D721Med (cell line): ENCODE data around the gene SUPT6H.
"Not testable (repeated sequence)": the region's sequence is repeated elsewhere in the genome, so short reads cannot be mapped to it uniquely, and the experiment has no call there.

ENCODE experiments used
- DNase-seq: peaks from one replicate; pipeline ENCODE4 v3.0.0; 2011; ENCODE audit warnings: low spot score; ENCODE audit not compliant: insufficient read length
- FAIRE-seq: peaks from 2 replicates; lab custom pipeline; 2011; peaks lifted over from hg19 to GRCh38; lab: Jason Lieb, UNC
- CTCF ChIP-seq: IDR thresholded peaks from 2 replicates; pipeline ENCODE4 v1.5.1; 2012; ENCODE audit warnings: mild to moderate bottlenecking, control low read depth; ENCODE audit not compliant: insufficient read depth; ENCODE audit errors: missing control alignments

SUPT6H gene

GRCh38 chr17:28720247-28720996 lies 58.4 kb downstream of the SUPT6H start:
- DNase-seq (no peak), FAIRE-seq (no peak)
- TF ChIP-seq CTCF = no peak

- not testable (repeated sequence) for DNase-seq, FAIRE-seq
Observed at GRCh38 chr17:28720997-28721329, 59.0 kb downstream of the SUPT6H start.

GRCh38 chr17:28722417-28723158 lies 60.6 kb downstream of the SUPT6H start:
- TF ChIP-seq CTCF = no peak
- FAIRE-seq (no peak), DNase-seq (no peak)

DNA sequence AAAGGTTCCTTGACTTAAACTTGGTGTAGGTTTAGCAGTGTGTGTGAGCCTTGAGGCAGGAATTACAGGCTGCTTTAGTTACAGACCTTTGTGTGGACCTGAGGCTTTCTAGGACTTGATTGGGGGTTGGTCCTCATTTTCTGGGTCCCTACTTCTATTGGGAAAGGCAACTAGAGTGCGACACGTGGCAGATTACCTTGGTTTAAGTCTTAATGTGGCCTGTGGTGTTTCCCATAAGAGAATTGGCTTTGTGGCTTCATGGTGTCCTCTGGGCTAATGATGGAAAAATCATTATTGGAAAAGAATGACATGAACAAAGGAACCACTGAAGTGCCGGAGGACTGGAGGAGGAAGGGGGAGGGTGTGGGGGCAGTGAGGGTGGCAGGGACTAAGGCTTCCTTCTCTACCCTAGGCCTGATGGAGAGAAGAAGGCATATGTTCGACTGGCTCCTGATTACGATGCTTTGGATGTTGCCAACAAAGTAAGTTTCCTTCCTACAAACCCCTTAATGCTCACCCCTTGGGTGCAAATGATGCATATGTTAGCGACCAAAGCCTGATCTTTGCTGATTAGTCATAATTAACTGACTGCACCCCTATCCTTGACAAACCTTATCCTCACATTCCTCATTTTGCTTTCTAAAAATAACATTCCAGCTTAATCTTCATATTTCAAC lies 61.3 kb downstream of the SUPT6H start:
- no peak for FAIRE-seq
- DNase-seq = no peak
- no peak for TF ChIP-seq CTCF

- FAIRE-seq, DNase-seq: not testable (repeated sequence)
Observed at GRCh38 chr17:28723836-28724499, 62.0 kb downstream of the SUPT6H start.

- DNase-seq (no peak), FAIRE-seq (no peak)
- TF ChIP-seq CTCF = no peak
Observed at GRCh38 chr17:28724500-28725165, 62.6 kb downstream of the SUPT6H start.

- DNase-seq = no peak
- no peak for FAIRE-seq
Observed at GRCh38 chr17:28725166-28725659, 63.2 kb downstream of the SUPT6H start.

More at GRCh38 chr17:28725166-28725659, 63.2 kb downstream of the SUPT6H start:
- no peak for TF ChIP-seq CTCF
